Measurements from ENCODE around the gene ISX.

GRCh38 chr22:35109616-35110015 is 43.7 kb downstream of the ISX start:
- TF ChIP-seq CTCF (IDR thresholded peaks at IDR 0.05; ENCODE audit: low read depth, low read length, poor library complexity, severe bottlenecking) (no peak), EZH2phosphoT487 (IDR thresholded peaks at IDR 0.05; ENCODE audit: borderline replicate concordance, low read length) (no peak)

Data from DOHH2 (cell line).